GM21528 (cell line): ENCODE measurements around the gene MSL3B.

Experiments
- ATAC-seq: cut with Tn5 transposase; IDR thresholded peaks from one replicate; pipeline ENCODE4 v1.9.1; 2021; ENCODE audit warnings: mild to moderate bottlenecking, moderate library complexity; ENCODE audit not compliant: unreplicated experiment, low FRiP score

MSL3B gene

GRCh38 chr2:233835230-233836186 lies 32.7 kb downstream of the MSL3B start:
- no peak for ATAC-seq

GRCh38 chr2:233833345-233833744 lies 34.8 kb downstream of the MSL3B start:
- no peak for ATAC-seq

- no peak for ATAC-seq
Observed at GRCh38 chr2:233832869-233833311, 35.3 kb downstream of the MSL3B start.

- no peak for ATAC-seq
Observed at GRCh38 chr2:233832414-233832813, 35.8 kb downstream of the MSL3B start.

- no peak for ATAC-seq
Observed at GRCh38 chr2:233831861-233832260, 36.3 kb downstream of the MSL3B start.

- ATAC-seq: no peak
Observed at GRCh38 chr2:233831011-233831721, 37.0 kb downstream of the MSL3B start.

- no peak for ATAC-seq
Observed at GRCh38 chr2:233830111-233830802, 37.9 kb downstream of the MSL3B start.

- no peak for ATAC-seq
Observed at GRCh38 chr2:233829193-233830110, 38.7 kb downstream of the MSL3B start.

- no peak for ATAC-seq
Observed at GRCh38 chr2:233828546-233829192, 39.5 kb downstream of the MSL3B start.

GRCh38 chr2:233824373-233824772 lies 43.8 kb downstream of the MSL3B start:
- no peak for ATAC-seq

GRCh38 chr2:233823731-233824121 lies 44.5 kb downstream of the MSL3B start:
- ATAC-seq: no peak

- no peak for ATAC-seq
Observed at GRCh38 chr2:233822781-233823730, 45.1 kb downstream of the MSL3B start.

GRCh38 chr2:233822101-233822771 lies 46.0 kb downstream of the MSL3B start:
- ATAC-seq: no peak

- ATAC-seq: no peak
Observed at GRCh38 chr2:233821709-233822100, 46.5 kb downstream of the MSL3B start.

- no peak for ATAC-seq
Observed at GRCh38 chr2:233821196-233821595, 47.0 kb downstream of the MSL3B start.

GRCh38 chr2:233820774-233821105 lies 47.4 kb downstream of the MSL3B start:
- ATAC-seq: no peak

GRCh38 chr2:233819884-233820773 lies 48.1 kb downstream of the MSL3B start:
- no peak for ATAC-seq
